HepG2 (cell line): ENCODE data around the gene SPATA25. TPM values are rescaled to one million over a fixed set of nuclear protein-coding genes. Genes with fewer than 3 reads are reported as not detected.

Experiments used
- ETV5 ChIP-seq: IDR thresholded peaks from 2 replicates; pipeline ENCODE4 v1.6.1; 2018; ENCODE audit warnings: missing biosample characterization, missing genetic modification reagents, inconsistent platforms, borderline replicate concordance
- MEIS2 ChIP-seq: sonication (generic); formaldehyde crosslinking; IDR thresholded peaks from 2 replicates; pipeline ENCODE4 v1.9.0; 2021; ENCODE audit warnings: mild to moderate bottlenecking, missing genetic modification reagents
- MXI1 ChIP-seq: IDR thresholded peaks from 3 replicates; pipeline ENCODE4 v1.6.1; 2012; ENCODE audit warnings: low read depth, low read length, inconsistent platforms, borderline replicate concordance
- NRL ChIP-seq: sonication (generic); formaldehyde crosslinking; IDR thresholded peaks from 2 replicates; pipeline ENCODE4 v1.5.0; 2020; ENCODE audit warnings: missing genetic modification reagents, mild to moderate bottlenecking, moderate library complexity, borderline replicate concordance
- POLR2AphosphoS2 ChIP-seq: IDR thresholded peaks from 2 replicates; pipeline ENCODE4 v1.6.1; 2011; ENCODE audit warnings: low read depth, low read length, improper control_type of control experiment
- RNF2 ChIP-seq: fragments of 450-650 bp; conservative IDR thresholded peaks from 2 replicates; pipeline ENCODE4 v1.6.1; 2016; ENCODE audit warnings: low read depth
- SMC3 ChIP-seq: IDR thresholded peaks from 2 replicates; pipeline ENCODE4 v1.6.1; 2011; ENCODE audit warnings: low read length, improper control_type of control experiment
- STAG1 ChIP-seq: sonication (generic); formaldehyde crosslinking; IDR thresholded peaks from 2 replicates; pipeline ENCODE4 v1.4.0; 2020; ENCODE audit warnings: missing genetic modification reagents
- ZNF451 ChIP-seq: sonication (generic); formaldehyde crosslinking; IDR thresholded peaks from 2 replicates; pipeline ENCODE4 v1.5.0; 2020; ENCODE audit warnings: mild to moderate bottlenecking, missing genetic modification reagents
- ZNF724P ChIP-seq: sonication (generic); formaldehyde crosslinking; IDR thresholded peaks from 2 replicates; pipeline ENCODE4 v1.8.0; 2022; ENCODE audit warnings: missing genetic modification reagents, borderline replicate concordance
- polyA plus RNA-seq, 8 experiments: library from polyadenylated mRNA; depleted of rRNA in 3 of 8; stranded (reverse) in 7 of 8; unstranded in 1 of 8; fragments of >200 nt; fragmentation: Illumina TruSeq in 4 of 8; extraction: Trizol in 4 of 8; gene quantifications; 2 replicates each; pipeline versions ENCODE4 v1.2.1 to v1.2.3, GENCODE V29; 2011 to 2016; ENCODE audit warnings: low read depth in 4 of 8, missing spikeins in 1 of 8, mixed read lengths in 1 of 8; ENCODE audit not compliant: insufficient read depth in 1 of 8
- total RNA-seq, 5 experiments: library from RNA; depleted of rRNA; stranded (reverse); fragments of >200 nt; fragmentation: Illumina TruSeq; extraction: Trizol; gene quantifications; 2 replicates each; pipeline ENCODE4 v1.2.3, GENCODE V29; 2016; ENCODE audit warnings: low read depth in 1 of 5
- TF ChIP-seq, protein P1 (sequence below): sonication (generic); formaldehyde crosslinking; IDR thresholded peaks from 2 replicates; pipeline ENCODE4 v1.9.0; 2022; ENCODE audit warnings: low read depth, missing genetic modification reagents

Gene SPATA25
- total and polyA plus RNA-seq, 2 of the 13 experiments (the other 11 are each of a cell fraction or from before 2014, with no cell fraction given) = 4.8 to 7.6 TPM

DNA sequence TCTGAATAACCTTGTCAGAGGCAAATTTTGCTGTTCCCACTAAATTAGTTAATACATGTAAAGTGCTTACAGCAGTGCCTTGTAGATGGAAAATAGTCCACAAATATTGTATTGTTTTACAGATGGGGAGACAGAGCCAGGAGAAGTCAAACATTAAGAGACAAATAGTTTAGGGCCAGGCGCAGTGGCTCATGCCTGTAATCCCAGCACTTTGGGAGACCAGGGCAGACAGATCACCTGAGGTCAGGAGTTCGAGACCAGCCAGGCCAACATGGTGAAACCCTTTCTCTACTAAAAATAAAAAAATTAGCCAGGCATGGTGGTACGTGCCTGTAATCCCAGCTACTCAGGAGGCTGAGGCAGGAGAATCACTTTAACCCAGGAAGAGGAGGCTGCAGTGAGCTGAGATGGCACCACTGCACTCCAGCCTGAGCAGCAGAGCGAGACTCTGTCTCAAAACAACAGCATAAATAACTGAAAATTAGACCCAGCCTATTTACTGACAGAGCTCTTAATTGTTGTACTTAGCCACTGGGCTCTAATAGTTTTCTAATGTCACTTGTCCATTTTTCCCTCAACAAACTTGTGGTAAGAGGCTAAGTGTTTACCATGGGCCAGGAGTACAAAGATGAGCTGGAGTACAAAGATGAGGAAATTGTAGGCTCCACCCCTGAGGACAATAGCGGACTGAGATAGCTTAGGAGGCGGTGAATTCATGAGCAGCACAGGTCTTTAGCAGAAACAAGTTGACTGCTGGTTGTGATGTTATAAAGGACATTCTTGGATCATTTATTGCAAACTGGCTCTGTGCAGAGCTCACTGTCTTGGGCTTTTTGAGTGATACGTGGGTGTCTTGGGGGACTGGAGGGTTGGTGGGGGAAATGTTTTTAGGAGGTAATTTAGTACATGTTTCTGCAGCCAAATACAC is 23.6 kb downstream of the SPATA25 start (continued):
- TF ChIP-seq MEIS2 (CRISPR knock-in tag) = no peak
- TF ChIP-seq STAG1 = no peak
- TF ChIP-seq MXI1 = peak; percentile 62; the same call in 1 of the 3 replicates
- TF ChIP-seq RNF2 = no peak
- no peak; the same call in 1 of the 2 replicates for TF ChIP-seq ETV5
- TF ChIP-seq ZNF451 (CRISPR knock-in tag) = no peak
- TF ChIP-seq, protein P1, sequence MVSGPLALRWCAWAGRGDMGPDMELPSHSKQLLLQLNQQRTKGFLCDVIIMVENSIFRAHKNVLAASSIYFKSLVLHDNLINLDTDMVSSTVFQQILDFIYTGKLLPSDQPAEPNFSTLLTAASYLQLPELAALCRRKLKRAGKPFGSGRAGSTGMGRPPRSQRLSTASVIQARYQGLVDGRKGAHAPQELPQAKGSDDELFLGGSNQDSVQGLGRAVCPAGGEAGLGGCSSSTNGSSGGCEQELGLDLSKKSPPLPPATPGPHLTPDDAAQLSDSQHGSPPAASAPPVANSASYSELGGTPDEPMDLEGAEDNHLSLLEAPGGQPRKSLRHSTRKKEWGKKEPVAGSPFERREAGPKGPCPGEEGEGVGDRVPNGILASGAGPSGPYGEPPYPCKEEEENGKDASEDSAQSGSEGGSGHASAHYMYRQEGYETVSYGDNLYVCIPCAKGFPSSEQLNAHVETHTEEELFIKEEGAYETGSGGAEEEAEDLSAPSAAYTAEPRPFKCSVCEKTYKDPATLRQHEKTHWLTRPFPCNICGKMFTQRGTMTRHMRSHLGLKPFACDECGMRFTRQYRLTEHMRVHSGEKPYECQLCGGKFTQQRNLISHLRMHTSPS (CRISPR knock-in tag) = no peak
- TF ChIP-seq POLR2AphosphoS2 = no peak
- TF ChIP-seq SMC3 = peak; percentile 33; the same call in 1 of the 2 replicates
- TF ChIP-seq NRL (CRISPR knock-in tag) = no peak
- TF ChIP-seq ZNF724P (CRISPR knock-in tag) = no peak
